GM12874 (cell line): ENCODE results near the gene CCER1.

Source experiments
- TF ChIP-seq, protein P1 (sequence below): IDR thresholded peaks from 2 replicates; pipeline ENCODE4 v1.5.1; 2011; ENCODE audit warnings: low read depth, mild to moderate bottlenecking, control low read depth, low read length, moderate library complexity; ENCODE audit not compliant: insufficient read depth

The CCER1 gene

DNA sequence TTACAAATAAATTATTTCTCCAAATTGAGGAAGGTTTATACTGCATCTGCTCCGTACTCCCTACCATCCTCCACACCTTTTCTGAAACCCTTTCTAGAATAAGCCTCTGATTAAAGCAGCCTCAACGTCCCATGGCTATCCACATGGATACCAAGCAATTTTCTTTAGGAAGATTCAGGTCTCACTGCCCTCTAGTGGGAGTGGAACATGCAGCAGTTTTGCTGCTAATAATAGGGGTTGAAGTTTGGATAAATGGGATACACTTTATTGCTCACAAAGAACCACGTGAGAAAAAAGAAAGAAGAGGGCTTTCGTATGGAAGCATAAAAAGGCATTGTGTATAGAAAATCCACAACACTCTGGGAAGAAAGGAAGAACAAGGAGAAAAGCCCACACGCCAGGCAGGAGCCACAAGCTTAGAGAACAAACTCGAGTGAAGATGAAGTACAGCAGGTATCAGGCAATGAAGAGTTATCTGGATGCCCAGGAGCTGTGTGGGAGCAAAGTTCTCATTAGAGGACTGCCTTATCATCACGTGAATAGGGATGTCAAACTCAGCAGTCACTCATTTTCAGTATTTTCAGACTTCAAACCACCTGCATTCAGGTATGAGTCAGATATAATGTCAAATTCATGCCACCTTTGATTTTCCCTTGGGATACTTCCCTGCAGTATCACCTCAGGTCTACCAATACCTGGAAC is 45.8 kb downstream of the CCER1 start:
- TF ChIP-seq, protein P1, sequence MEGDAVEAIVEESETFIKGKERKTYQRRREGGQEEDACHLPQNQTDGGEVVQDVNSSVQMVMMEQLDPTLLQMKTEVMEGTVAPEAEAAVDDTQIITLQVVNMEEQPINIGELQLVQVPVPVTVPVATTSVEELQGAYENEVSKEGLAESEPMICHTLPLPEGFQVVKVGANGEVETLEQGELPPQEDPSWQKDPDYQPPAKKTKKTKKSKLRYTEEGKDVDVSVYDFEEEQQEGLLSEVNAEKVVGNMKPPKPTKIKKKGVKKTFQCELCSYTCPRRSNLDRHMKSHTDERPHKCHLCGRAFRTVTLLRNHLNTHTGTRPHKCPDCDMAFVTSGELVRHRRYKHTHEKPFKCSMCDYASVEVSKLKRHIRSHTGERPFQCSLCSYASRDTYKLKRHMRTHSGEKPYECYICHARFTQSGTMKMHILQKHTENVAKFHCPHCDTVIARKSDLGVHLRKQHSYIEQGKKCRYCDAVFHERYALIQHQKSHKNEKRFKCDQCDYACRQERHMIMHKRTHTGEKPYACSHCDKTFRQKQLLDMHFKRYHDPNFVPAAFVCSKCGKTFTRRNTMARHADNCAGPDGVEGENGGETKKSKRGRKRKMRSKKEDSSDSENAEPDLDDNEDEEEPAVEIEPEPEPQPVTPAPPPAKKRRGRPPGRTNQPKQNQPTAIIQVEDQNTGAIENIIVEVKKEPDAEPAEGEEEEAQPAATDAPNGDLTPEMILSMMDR: peak; percentile 55; the same call in 1 of the 2 replicates

GRCh38 chr12:90908465-90908864 is 46.5 kb downstream of the CCER1 start:
- TF ChIP-seq, protein P1: no peak

GRCh38 chr12:90905691-90906370 is 49.1 kb downstream of the CCER1 start:
- TF ChIP-seq, protein P1: no peak

DNA sequence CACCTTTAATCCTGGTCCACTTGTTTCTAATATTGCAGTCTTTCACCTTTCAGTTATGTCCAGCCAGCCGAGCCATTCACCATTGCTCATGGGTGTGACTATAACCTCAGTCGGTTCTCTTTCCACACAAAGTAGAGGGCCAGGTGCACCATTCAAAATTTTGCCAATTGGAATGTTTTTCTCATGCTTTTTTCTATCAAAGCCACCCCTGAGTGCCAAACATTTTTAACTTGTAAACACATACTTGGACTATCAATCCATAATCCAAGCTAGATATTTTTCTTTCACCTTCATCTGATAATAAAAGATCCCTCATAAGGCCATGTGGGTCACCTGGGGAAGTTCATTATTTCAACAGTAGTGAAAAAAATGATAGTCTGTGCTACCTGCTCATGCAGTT is 52.4 kb downstream of the CCER1 start:
- TF ChIP-seq, protein P1: no peak
